Activated naive CD8-positive, alpha-beta T cell treated with anti-CD3 and anti-CD28 coated beads, Interleukin-2, amount 10 ng/mL, durations not matched to agents 7 days and 5 days (primary cell): Measurements from ENCODE around the gene ATRN. TPM values are rescaled to one million over a fixed set of nuclear protein-coding genes. Genes with fewer than 3 reads are reported as not detected.

Experiments
- ATAC-seq: fragments of 150-1000 bp; cut with Tn5 transposase; one replicate; pipeline ENCODE4 v1.10.0; 2021; ENCODE audit warnings: low read depth, moderate library complexity
- POLR2A ChIA-PET: fragments of 350-600 bp; sonication (Branson Sonifier 250); formaldehyde crosslinking; loops from one replicate; lab custom pipeline; 2021; ENCODE audit warnings: antibody characterized with exemption; lab: Charles Lee
- DNase-seq: peaks from one replicate; pipeline ENCODE4 v3.0.0; 2021
- H3K27ac Mint-ChIP-seq: one replicate; pipeline ENCODE4 v1.8.0; 2022; ENCODE audit warnings: mild to moderate bottlenecking, mixed read lengths
- H3K27me3 Mint-ChIP-seq: one replicate; pipeline ENCODE4 v1.8.0; 2022; ENCODE audit warnings: mild to moderate bottlenecking, moderate library complexity, mixed read lengths
- H3K36me3 Mint-ChIP-seq: one replicate; pipeline ENCODE4 v1.8.0; 2021; ENCODE audit warnings: mild to moderate bottlenecking, mixed read lengths
- H3K4me1 Mint-ChIP-seq: one replicate; pipeline ENCODE4 v1.8.0; 2021; ENCODE audit warnings: mixed read lengths
- H3K4me3 Mint-ChIP-seq: one replicate; pipeline ENCODE4 v1.8.0; 2022; ENCODE audit warnings: mild to moderate bottlenecking, moderate library complexity, mixed read lengths
- H3K9me3 Mint-ChIP-seq: one replicate; pipeline ENCODE4 v1.8.0; 2021; ENCODE audit warnings: mixed read lengths
- total RNA-seq, 2 experiments: library from RNA; stranded (reverse); gene quantifications; one replicate each; pipeline ENCODE4 v1.2.3, GENCODE V29; 2021

The ATRN gene
- total RNA-seq, 2 experiments from 2014 or later = 9.8 to 10.7 TPM

- Mint-ChIP-seq H3K36me3 (peaks cover 22% of the 10 kb centered on the region), H3K27ac (no peak overlapping the region), H3K9me3 (peaks cover 2% of the 10 kb centered on the region), H3K4me3 (no peak overlapping the region), H3K27me3 (no peaks in the 10 kb centered on the region), H3K4me1 (no peaks in the 10 kb centered on the region)
- ATAC-seq (no peak), DNase-seq (no peak)
- POLR2A ChIA-PET = no interaction called here
Observed at GRCh38 chr20:3640259-3640658, 169.4 kb downstream of the ATRN start.

- H3K36me3 Mint-ChIP-seq = peaks cover 15% of the 10 kb centered on the region
- no peak for DNase-seq
- no peak overlapping the region for H3K4me3 Mint-ChIP-seq
- no peak overlapping the region for H3K27ac Mint-ChIP-seq
- ATAC-seq = no peak
- no peaks in the 10 kb centered on the region for H3K27me3 Mint-ChIP-seq
- H3K4me1 Mint-ChIP-seq = no peaks in the 10 kb centered on the region
- no peaks in the 10 kb centered on the region for H3K9me3 Mint-ChIP-seq
- POLR2A ChIA-PET = no interaction called here
Observed at GRCh38 chr20:3645309-3646066, 174.7 kb downstream of the ATRN start.

GRCh38 chr20:3646067-3646440 is 175.2 kb downstream of the ATRN start:
- H3K4me3 Mint-ChIP-seq = no peak overlapping the region
- H3K4me1 Mint-ChIP-seq = no peaks in the 10 kb centered on the region
- peaks cover 9% of the 10 kb centered on the region for H3K36me3 Mint-ChIP-seq
- POLR2A ChIA-PET = no interaction called here
- ATAC-seq = no peak
- no peaks in the 10 kb centered on the region for H3K9me3 Mint-ChIP-seq
- DNase-seq = no peak
- no peak overlapping the region for H3K27ac Mint-ChIP-seq
- no peaks in the 10 kb centered on the region for H3K27me3 Mint-ChIP-seq

- Mint-ChIP-seq H3K9me3 (no peaks in the 10 kb centered on the region), H3K36me3 (peaks cover 9% of the 10 kb centered on the region), H3K27ac (no peak overlapping the region), H3K4me3 (no peak overlapping the region), H3K4me1 (no peaks in the 10 kb centered on the region), H3K27me3 (no peaks in the 10 kb centered on the region)
- POLR2A ChIA-PET = interaction anchor here (0.6 kb wide), 1 partner anchor 958 kb away, joined by 3 read pairs; no protein-coding TSS in a partner anchor
- no peak for DNase-seq
- ATAC-seq = no peak
Observed at GRCh38 chr20:3646651-3647050, 175.8 kb downstream of the ATRN start.

GRCh38 chr20:3647473-3647872 is 176.7 kb downstream of the ATRN start:
- POLR2A ChIA-PET = interaction anchor here (0.6 kb wide), 1 partner anchor 958 kb away, joined by 3 read pairs; no protein-coding TSS in a partner anchor
- no peaks in the 10 kb centered on the region for H3K27me3 Mint-ChIP-seq
- H3K4me1 Mint-ChIP-seq = peaks cover 3% of the 10 kb centered on the region
- H3K9me3 Mint-ChIP-seq = no peaks in the 10 kb centered on the region
- DNase-seq = no peak
- ATAC-seq = no peak
- H3K4me3 Mint-ChIP-seq = no peak overlapping the region
- H3K27ac Mint-ChIP-seq = no peak overlapping the region
- H3K36me3 Mint-ChIP-seq = peaks cover 3% of the 10 kb centered on the region

GRCh38 chr20:3648951-3649350 is 178.1 kb downstream of the ATRN start:
- Mint-ChIP-seq H3K9me3 (no peaks in the 10 kb centered on the region), H3K36me3 (peaks cover 3% of the 10 kb centered on the region), H3K27ac (no peak overlapping the region), H3K27me3 (no peaks in the 10 kb centered on the region), H3K4me3 (no peak overlapping the region), H3K4me1 (peaks cover 11% of the 10 kb centered on the region)
- no peak for ATAC-seq
- no peak for DNase-seq
- POLR2A ChIA-PET = no interaction called here

- DNase-seq (no peak), ATAC-seq (no peak)
- H3K36me3 Mint-ChIP-seq = no peaks in the 10 kb centered on the region
- H3K27ac Mint-ChIP-seq = no peak overlapping the region
- POLR2A ChIA-PET = no interaction called here
- H3K4me1 Mint-ChIP-seq = peaks cover 11% of the 10 kb centered on the region
- H3K9me3 Mint-ChIP-seq = no peaks in the 10 kb centered on the region
- peaks cover 8% of the 10 kb centered on the region for H3K27me3 Mint-ChIP-seq
- no peak overlapping the region for H3K4me3 Mint-ChIP-seq
Observed at GRCh38 chr20:3651204-3651962, 180.6 kb downstream of the ATRN start.

GRCh38 chr20:3652221-3652620 is 181.4 kb downstream of the ATRN start:
- Mint-ChIP-seq H3K27me3 (peaks cover 8% of the 10 kb centered on the region), H3K36me3 (no peaks in the 10 kb centered on the region), H3K27ac (no peak overlapping the region), H3K9me3 (no peaks in the 10 kb centered on the region), H3K4me1 (peaks cover 11% of the 10 kb centered on the region), H3K4me3 (no peak overlapping the region)
- POLR2A ChIA-PET = no interaction called here
- DNase-seq = no peak
- ATAC-seq = no peak

GRCh38 chr20:3652676-3653596 is 182.1 kb downstream of the ATRN start:
- ATAC-seq = peak; percentile 39
- H3K36me3 Mint-ChIP-seq = no peaks in the 10 kb centered on the region
- DNase-seq = no peak
- H3K9me3 Mint-ChIP-seq = no peaks in the 10 kb centered on the region
- H3K4me1 Mint-ChIP-seq = peaks cover 11% of the 10 kb centered on the region
- H3K27ac Mint-ChIP-seq = no peak overlapping the region
- no peak overlapping the region for H3K4me3 Mint-ChIP-seq
- H3K27me3 Mint-ChIP-seq = peaks cover 15% of the 10 kb centered on the region
- POLR2A ChIA-PET = no interaction called here

GRCh38 chr20:3653921-3654320 is 183.1 kb downstream of the ATRN start:
- Mint-ChIP-seq H3K4me1 (peaks cover 14% of the 10 kb centered on the region), H3K36me3 (no peaks in the 10 kb centered on the region), H3K9me3 (no peaks in the 10 kb centered on the region), H3K4me3 (no peak overlapping the region), H3K27ac (no peak overlapping the region), H3K27me3 (peaks cover 18% of the 10 kb centered on the region)
- no peak for DNase-seq
- POLR2A ChIA-PET = no interaction called here
- no peak for ATAC-seq

- peaks cover 20% of the 10 kb centered on the region for H3K4me1 Mint-ChIP-seq
- POLR2A ChIA-PET = no interaction called here
- peaks cover 24% of the 10 kb centered on the region for H3K27me3 Mint-ChIP-seq
- H3K36me3 Mint-ChIP-seq = no peaks in the 10 kb centered on the region
- no peaks in the 10 kb centered on the region for H3K9me3 Mint-ChIP-seq
- DNase-seq (no peak), ATAC-seq (no peak)
- H3K4me3 Mint-ChIP-seq = no peak overlapping the region
- H3K27ac Mint-ChIP-seq = no peak overlapping the region
Observed at GRCh38 chr20:3654326-3655130, 183.7 kb downstream of the ATRN start.

GRCh38 chr20:3655131-3655405 is 184.2 kb downstream of the ATRN start:
- Mint-ChIP-seq H3K9me3 (no peaks in the 10 kb centered on the region), H3K27me3 (peaks cover 28% of the 10 kb centered on the region), H3K4me1 (peaks cover 23% of the 10 kb centered on the region), H3K27ac (no peak overlapping the region), H3K4me3 (no peak overlapping the region), H3K36me3 (no peaks in the 10 kb centered on the region)
- POLR2A ChIA-PET = no interaction called here
- ATAC-seq (no peak), DNase-seq (no peak)
